Brain microvascular endothelial cell (primary cell): ENCODE results near the gene MEIS2.
A peak's percentile ranks its signal among the peaks of the same experiment; 100 is the strongest.

Experiments used
- DNase-seq: peaks from one replicate; pipeline ENCODE4 v3.0.0-alpha.2; 2020
- H3K27ac ChIP-seq: fragments of 250-450 bp; sonication (Bioruptor Pico); 2 replicates; pipeline ENCODE4 v1.5.1; 2020; ENCODE audit warnings: mild to moderate bottlenecking, moderate library complexity
- H3K27me3 ChIP-seq: fragments of 250-450 bp; sonication (Bioruptor Pico); replicated peaks from 2 replicates; pipeline ENCODE4 v1.5.1; 2020; ENCODE audit warnings: mild to moderate bottlenecking
- H3K36me3 ChIP-seq: fragments of 250-450 bp; sonication (Bioruptor Pico); replicated peaks from 2 replicates; pipeline ENCODE4 v1.5.1; 2020; ENCODE audit warnings: mild to moderate bottlenecking
- H3K4me3 ChIP-seq: 2 replicates; pipeline ENCODE4 v1.5.1; 2011; ENCODE audit warnings: low read depth, mild to moderate bottlenecking, control low read depth, low read length, moderate library complexity
- in situ Hi-C: cut with HindIII; loops from 2 replicates; pipeline ENCODE4 v1.10.0; 2017; ENCODE audit warnings: low sequenced_read_pairs, low pct_ligation_motif_present
- TF ChIP-seq, protein P1 (sequence below): IDR thresholded peaks from 2 replicates; pipeline ENCODE4 v1.5.1; 2011; ENCODE audit warnings: low read depth, mild to moderate bottlenecking, moderate library complexity, low read length, control low read depth, inconsistent platforms; ENCODE audit errors: missing control alignments

Gene MEIS2

GRCh38 chr15:37100109-37100965 lies at the start of gene MEIS2:
Gene MEIS2, minus strand, starts transcription at chr15:37100549. Its CDS starts 1,083 bp downstream, at chr15:37099466.
- DNase-seq, result peak; percentile 79
- TF ChIP-seq, protein P1, sequence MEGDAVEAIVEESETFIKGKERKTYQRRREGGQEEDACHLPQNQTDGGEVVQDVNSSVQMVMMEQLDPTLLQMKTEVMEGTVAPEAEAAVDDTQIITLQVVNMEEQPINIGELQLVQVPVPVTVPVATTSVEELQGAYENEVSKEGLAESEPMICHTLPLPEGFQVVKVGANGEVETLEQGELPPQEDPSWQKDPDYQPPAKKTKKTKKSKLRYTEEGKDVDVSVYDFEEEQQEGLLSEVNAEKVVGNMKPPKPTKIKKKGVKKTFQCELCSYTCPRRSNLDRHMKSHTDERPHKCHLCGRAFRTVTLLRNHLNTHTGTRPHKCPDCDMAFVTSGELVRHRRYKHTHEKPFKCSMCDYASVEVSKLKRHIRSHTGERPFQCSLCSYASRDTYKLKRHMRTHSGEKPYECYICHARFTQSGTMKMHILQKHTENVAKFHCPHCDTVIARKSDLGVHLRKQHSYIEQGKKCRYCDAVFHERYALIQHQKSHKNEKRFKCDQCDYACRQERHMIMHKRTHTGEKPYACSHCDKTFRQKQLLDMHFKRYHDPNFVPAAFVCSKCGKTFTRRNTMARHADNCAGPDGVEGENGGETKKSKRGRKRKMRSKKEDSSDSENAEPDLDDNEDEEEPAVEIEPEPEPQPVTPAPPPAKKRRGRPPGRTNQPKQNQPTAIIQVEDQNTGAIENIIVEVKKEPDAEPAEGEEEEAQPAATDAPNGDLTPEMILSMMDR, result no peak
- Histone ChIP-seq H3K4me3 (peak within 1 kb of the TSS; percentile 94), H3K36me3 (no peaks in the 10 kb centered on the region), H3K27me3 (peaks cover 25% of the 10 kb centered on the region), H3K27ac (peak within 1 kb of the TSS; percentile 60)
- in situ Hi-C loops, result loop anchor here (10.0 to 25.0 kb wide), 2 partner anchors 216 to 1563 kb away; partner anchors contain the start of gene DPH6

DNA sequence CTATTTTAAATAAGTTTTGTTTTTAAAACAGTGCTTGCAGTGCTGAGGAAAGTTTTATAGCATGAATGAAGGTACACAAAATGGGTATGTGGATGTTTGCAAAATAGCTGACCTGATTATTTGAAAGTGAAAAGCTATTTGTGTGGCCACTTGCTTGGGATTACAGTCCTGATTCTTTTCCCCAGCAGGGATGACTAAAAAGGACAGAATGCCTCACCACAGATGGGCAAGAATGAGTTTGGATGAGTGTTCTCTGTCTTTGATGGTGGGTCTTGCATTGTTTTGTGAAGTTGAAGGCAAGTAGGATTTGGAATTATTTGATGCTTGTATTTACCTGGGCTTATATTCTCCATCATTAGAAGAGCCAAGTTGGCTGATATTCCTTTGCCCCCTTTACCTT lies 48.8 kb upstream of the MEIS2 start:
- DNase-seq, result no peak
- in situ Hi-C loops, result no loop called here
- no peaks in the 10 kb centered on the region for H3K27me3 ChIP-seq

DNA sequence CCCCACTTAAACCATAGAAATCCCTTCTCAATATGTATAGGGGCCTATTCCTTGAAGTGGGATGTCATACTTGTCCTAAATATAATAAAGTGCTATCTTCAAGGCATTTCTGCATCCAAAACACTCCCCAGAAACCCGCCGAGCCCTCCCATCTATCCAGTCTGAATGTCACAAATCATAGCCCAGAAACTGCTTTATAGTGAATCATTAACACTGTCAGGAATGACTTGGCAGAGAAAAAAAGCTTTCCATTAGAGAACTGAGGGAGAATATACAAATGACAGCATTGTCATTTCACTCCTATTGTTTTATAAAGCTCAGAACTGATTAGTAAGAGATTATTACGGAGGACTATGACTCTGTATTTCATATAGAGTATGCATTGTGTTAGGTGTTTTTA lies 48.4 kb upstream of the MEIS2 start:
- Histone ChIP-seq H3K4me3 (no peak overlapping the region), H3K27ac (no peak overlapping the region), H3K27me3 (no peaks in the 10 kb centered on the region), H3K36me3 (no peaks in the 10 kb centered on the region)
- TF ChIP-seq, protein P1, result no peak
- DNase-seq, result no peak
- in situ Hi-C loops, result no loop called here

More for the DNA sequence above, 48.8 kb upstream of the MEIS2 start:
- TF ChIP-seq, protein P1, result no peak
- H3K36me3 ChIP-seq, result no peaks in the 10 kb centered on the region
- H3K27ac ChIP-seq, result no peak overlapping the region
- no peak overlapping the region for H3K4me3 ChIP-seq

DNA sequence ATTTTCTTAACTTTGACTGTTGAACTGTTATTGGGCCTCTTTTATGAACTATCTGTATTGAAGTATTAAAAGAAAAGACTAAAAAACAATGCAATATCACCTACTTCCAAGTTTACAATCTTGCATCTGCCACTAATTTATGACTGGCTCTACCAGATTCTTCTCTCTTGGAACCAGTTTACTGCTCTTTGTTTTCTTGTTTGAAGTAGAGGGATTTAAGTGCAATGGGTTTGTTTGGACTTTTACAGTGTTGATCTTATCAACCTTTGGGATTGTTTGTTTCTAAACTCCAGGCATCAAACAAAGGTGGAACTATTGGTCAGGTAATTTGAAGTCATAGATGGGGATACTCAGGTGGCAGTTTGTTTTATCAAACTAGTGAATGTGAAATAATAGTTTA lies 43.0 kb upstream of the MEIS2 start:
- TF ChIP-seq, protein P1, result no peak
- Histone ChIP-seq H3K27me3 (no peaks in the 10 kb centered on the region), H3K36me3 (no peaks in the 10 kb centered on the region), H3K4me3 (no peak overlapping the region), H3K27ac (no peak overlapping the region)
- in situ Hi-C loops, result no loop called here
- no peak for DNase-seq

GRCh38 chr15:37142371-37142770 lies 42.0 kb upstream of the MEIS2 start:
- TF ChIP-seq, protein P1, result no peak
- no peaks in the 10 kb centered on the region for H3K27me3 ChIP-seq
- in situ Hi-C loops, result no loop called here
- DNase-seq, result no peak
- H3K36me3 ChIP-seq, result no peaks in the 10 kb centered on the region
- H3K27ac ChIP-seq, result no peak overlapping the region
- H3K4me3 ChIP-seq, result no peak overlapping the region
